Activated CD8-positive, alpha-beta memory T cell treated with anti-CD3 and anti-CD28 coated beads for 36 hours (primary cell): ENCODE data around the gene DCXR. TPM values are rescaled to one million over a fixed set of nuclear protein-coding genes. Genes with fewer than 3 reads are reported as not detected.

Source experiments
- total RNA-seq, 2 experiments: library from RNA; stranded (reverse); gene quantifications; one replicate each; pipeline ENCODE4 v1.2.3, GENCODE V29; 2021

Gene DCXR
- total RNA-seq, 2 experiments from 2014 or later = 119 to 129 TPM

Other genes starting within 250 kb of the DCXR start
- gene GCGR, start 233.5 kb downstream of the DCXR start, total RNA-seq = not detected
- 10 to 100 TPM; 44.5 to 46.3 TPM for gene MCRIP1, start 204.4 kb downstream of the DCXR start, total RNA-seq
- gene PPP1R27, start 202.6 kb downstream of the DCXR start, total RNA-seq = not detected
- 100 to 1,000 TPM; 493 to 503 TPM for gene P4HB, start 177.2 kb downstream of the DCXR start, total RNA-seq
- 100 to 1,000 TPM; 669 to 688 TPM for gene ARHGDIA, start 166.4 kb downstream of the DCXR start, total RNA-seq
- 100 to 1,000 TPM; 305 to 310 TPM for gene ALYREF, start 146.1 kb downstream of the DCXR start, total RNA-seq
- gene ANAPC11, start 146.0 kb downstream of the DCXR start, total RNA-seq = 100 to 1,000 TPM; 147 TPM
- gene NPB, start 135.5 kb downstream of the DCXR start, total RNA-seq = under 1 TPM in 1 of 2 experiments, not detected in 1; 0.17 TPM
- gene PCYT2, start 126.3 kb downstream of the DCXR start, total RNA-seq = 10 to 100 TPM; 30.4 to 30.9 TPM
- 10 to 100 TPM; 37.1 to 39.7 TPM for gene SIRT7, start 119.5 kb downstream of the DCXR start, total RNA-seq
- gene MAFG, start 110.0 kb downstream of the DCXR start, total RNA-seq = 10 to 100 TPM; 28.2 to 29.7 TPM
- gene PYCR1, start 100.4 kb downstream of the DCXR start, total RNA-seq = 100 to 1,000 TPM; 160 to 165 TPM
- gene MYADML2, start 90.5 kb downstream of the DCXR start, total RNA-seq = not detected
- under 1 TPM; 0.38 to 0.40 TPM for gene NOTUM, start 76.5 kb downstream of the DCXR start, total RNA-seq
- 10 to 100 TPM; 27.9 to 28.8 TPM for gene ASPSCR1, start 60.1 kb downstream of the DCXR start, total RNA-seq
- gene CENPX, start 14.8 kb downstream of the DCXR start, total RNA-seq = 100 to 1,000 TPM; 154 to 158 TPM
- gene LRRC45, start 14.4 kb downstream of the DCXR start, total RNA-seq = 10 to 100 TPM; 30.2 to 31.3 TPM
- gene RAC3, start 6.0 kb downstream of the DCXR start, total RNA-seq = 1 to 10 TPM; 5.1 TPM
- 10 to 100 TPM; 16.7 to 18.3 TPM for gene RFNG, start 14.1 kb upstream of the DCXR start, total RNA-seq
- 100 to 1,000 TPM; 118 TPM for gene GPS1, start 14.2 kb upstream of the DCXR start, total RNA-seq
- 100 to 1,000 TPM; 187 to 195 TPM for gene DUS1L, start 28.1 kb upstream of the DCXR start, total RNA-seq
- 100 to 1,000 TPM; 302 to 305 TPM for gene FASN, start 60.5 kb upstream of the DCXR start, total RNA-seq
- gene CCDC57, start 175.1 kb upstream of the DCXR start, total RNA-seq = 10 to 100 TPM; 69.8 to 73.0 TPM
- 100 to 1,000 TPM; 115 to 130 TPM for gene SLC16A3, start 191.3 kb upstream of the DCXR start, total RNA-seq
- 100 to 1,000 TPM; 128 to 129 TPM for gene CSNK1D, start 236.0 kb upstream of the DCXR start, total RNA-seq